GM19372 (cell line): Measurements from ENCODE around the gene TRPM2.
A peak's percentile ranks its signal among the peaks of the same experiment; 100 is the strongest.
"Not testable (repeated sequence)": the region's sequence is repeated elsewhere in the genome, so short reads cannot be mapped to it uniquely, and the experiment has no call there.

ENCODE experiments used
- ATAC-seq: cut with Tn5 transposase; IDR thresholded peaks from one replicate; pipeline ENCODE4 v1.9.1; 2021; ENCODE audit warnings: mild to moderate bottlenecking, low read depth, moderate library complexity; ENCODE audit not compliant: unreplicated experiment

The TRPM2 gene

GRCh38 chr21:44333509-44334328 lies 19.7 kb upstream of the TRPM2 start:
- no peak for ATAC-seq

- ATAC-seq = no peak
These were observed 18.9 kb upstream of the TRPM2 start for GRCh38 chr21:44334329-44335030.

- ATAC-seq = no peak
These were observed 18.0 kb upstream of the TRPM2 start for GRCh38 chr21:44335266-44336059.

DNA sequence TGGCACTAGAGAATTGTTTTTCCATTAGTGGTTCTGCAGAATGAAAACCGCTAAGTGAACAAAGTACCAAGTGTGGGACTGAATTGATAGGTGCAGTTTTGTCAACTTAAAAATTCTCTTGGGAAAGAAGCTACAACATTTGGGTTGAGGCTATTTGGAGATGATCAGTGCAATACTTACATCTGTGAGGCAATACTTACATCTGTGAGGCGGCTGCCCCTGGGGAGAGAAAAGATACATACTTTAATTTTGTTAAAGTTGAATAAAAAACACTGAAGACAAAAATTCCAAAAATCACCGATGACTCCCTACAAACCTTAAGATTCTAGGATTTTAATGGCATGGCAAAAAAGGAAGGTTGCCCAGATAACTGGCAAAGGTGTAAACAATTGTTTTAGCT lies 16.0 kb upstream of the TRPM2 start:
- ATAC-seq = no peak

DNA sequence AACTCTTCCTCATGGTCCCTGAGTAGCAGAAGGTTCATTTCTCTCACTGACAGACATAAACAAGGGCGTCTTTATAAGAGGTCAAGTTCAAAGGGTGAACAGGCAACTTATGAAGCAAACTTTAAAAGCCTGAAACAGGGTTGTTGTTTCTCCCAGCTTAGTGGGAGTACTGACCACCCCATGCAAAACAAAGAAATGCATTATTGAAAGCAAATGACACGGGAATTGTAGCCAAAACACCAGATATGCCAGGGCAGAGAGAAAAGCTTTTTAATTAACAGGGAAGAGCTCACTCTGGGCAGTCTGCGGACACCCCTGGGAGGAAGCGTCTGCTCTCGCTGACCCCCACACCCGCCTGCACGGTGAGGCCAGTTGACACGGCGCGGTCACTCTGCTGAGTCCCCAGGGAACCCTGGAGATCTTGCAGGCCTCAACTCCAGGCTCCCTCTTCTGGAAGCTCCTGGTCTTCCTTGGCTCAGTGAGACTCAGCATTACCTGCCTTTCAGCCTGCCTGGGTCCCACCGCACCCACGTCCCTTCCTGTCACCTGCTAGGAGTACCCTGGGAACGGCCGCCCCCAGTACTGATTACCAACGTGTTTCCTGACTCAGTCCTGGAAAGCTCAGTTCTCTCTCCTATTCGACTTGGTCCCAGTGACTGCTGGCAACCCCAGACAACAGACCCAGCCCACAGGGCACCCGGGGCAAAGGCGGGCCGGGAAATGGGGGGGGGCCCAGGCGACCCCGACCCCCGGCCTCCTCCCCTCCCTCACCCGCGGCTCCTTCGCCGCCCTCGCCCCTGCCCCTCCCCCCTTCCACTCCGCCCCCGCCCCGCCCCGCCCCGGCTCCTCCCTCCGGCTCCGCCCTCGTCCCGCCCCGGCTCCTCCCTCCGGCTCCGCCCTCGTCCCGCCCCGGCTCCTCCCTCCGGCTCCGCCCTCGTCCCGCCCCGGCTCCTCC lies 15.2 kb upstream of the TRPM2 start:
- no peak for ATAC-seq

- peak; percentile 90 for ATAC-seq
These were observed 14.2 kb upstream of the TRPM2 start, which contains the start of gene CFAP410 for GRCh38 chr21:44338971-44339910. Gene CFAP410 (minus strand): TSS chr21:44339390. CDS start chr21:44339194, 196 bp downstream.

DNA sequence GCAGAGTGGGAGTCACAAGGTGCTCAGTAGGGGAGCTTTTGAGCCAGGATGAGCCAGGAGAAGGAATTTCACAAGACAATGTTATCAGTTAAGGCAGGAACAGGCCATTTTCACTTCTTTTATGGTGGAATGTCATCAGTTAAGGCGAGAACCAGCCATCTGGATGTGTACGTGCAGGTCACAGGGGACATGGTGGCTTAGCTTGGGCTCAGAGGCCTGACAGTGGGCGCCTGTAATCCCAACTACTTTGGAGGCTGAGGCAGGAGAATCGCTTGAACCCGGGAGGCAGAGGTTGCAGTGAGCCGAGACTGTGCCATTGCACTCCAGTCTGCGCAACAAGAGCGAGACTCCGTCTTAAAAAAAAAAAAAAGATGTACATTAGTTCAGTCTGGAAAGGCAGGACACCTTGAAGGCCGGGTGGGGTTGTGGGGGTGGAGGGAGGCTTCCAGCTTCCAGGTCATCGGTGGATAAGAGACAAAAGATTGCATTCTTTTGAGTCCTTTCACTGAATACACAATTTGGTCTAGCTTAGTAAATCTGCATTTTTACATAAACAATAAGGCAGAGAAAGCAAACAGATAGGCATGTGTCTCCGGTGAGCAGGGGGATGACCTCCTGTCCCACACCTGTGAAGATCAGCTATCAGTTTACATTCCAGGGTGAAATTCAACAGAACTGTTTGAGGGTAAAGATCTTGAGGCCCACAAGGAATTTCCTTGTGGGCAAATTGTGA lies 11.5 kb upstream of the TRPM2 start:
- ATAC-seq = not testable (repeated sequence)

DNA sequence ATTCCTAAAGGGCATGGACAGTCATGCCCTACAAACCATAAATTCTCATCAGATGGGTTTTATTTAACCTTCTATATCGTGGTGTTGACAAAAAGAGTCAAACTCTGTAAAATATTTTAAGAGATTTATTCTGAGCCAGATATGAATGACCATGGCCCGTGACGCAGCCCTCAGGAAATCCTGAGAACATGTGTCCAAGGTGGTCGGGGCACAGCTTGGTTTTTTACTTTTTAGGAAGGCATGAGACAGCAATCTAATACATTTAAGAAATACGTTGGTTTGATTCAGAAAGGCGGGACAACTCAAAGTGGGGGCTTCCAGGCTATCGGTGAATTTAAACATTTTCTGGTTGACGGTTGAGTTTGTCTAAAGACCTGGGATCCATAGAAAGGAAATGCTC lies 10.4 kb upstream of the TRPM2 start:
- ATAC-seq = not testable (repeated sequence)

GRCh38 chr21:44344541-44345183 lies 8.8 kb upstream of the TRPM2 start:
- no peak for ATAC-seq

DNA sequence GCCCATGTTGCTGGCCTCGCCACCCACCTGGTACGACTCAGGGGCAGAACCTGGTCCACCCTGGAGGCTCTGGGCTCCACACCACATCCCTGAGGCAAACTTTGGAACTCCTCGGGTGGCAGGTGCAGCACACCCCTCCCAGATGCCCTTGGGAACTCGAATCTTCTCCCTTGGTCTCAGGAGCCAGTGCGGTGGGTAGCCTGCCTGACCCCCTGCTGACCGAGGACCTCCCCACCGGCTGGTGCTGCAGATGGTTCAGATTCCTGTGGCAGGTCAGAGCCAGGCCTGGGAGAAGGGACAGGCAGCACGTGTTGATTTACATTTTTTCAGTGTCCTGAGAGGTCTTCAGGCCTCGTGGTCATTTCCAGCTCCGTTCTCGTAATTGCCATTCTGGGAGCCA lies 7.9 kb upstream of the TRPM2 start:
- no peak for ATAC-seq

DNA sequence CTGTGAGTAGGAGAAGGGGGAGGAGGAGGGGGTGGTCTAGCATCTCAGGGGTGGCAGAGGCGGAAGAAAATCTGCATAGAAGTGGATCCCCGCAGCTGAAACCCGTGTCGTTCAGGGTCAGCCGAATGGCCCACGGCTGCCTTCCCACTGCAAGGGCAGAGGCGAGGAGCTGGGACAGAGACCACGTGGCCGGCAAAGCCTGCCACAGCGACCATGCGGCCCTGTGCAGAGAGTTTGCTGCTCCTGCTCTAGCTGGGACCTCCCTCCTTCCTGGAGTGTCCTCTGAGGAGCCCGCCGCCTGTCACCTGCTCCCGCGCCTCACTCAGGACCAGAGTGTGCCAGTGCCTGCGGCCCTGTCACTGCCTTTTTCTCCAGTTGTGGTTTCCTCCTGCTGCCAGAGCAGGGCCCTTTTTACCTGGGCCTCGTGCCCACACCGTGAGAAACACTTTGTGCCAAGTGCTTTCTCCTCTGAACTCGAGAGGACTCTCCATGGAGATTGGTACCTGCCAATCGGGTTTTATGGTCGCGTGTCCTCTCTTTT lies 5.4 kb upstream of the TRPM2 start:
- no peak for ATAC-seq

GRCh38 chr21:44348861-44349260 lies 4.6 kb upstream of the TRPM2 start:
- no peak for ATAC-seq

DNA sequence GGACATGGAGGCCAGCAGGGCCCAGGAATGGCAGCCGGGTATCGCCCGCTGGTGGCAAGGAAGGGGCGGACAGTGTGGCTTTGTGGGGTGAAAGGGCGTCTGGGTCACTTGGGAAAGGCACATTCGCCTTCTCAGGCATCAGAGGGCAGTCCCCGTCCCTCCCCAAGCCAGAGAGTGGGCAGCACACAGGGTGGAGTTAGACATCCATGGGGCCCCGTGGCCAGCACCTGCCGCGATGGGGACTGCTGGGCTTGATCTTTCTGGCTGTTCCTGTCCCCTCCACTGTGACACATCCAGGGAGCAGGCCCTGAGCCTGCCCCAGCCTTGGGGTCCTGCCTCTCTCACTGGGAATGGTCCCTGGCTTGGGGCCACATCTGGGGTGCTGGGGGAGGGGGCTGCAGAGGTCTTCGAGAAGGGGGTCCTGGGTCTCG lies 4.0 kb upstream of the TRPM2 start:
- ATAC-seq = no peak

DNA sequence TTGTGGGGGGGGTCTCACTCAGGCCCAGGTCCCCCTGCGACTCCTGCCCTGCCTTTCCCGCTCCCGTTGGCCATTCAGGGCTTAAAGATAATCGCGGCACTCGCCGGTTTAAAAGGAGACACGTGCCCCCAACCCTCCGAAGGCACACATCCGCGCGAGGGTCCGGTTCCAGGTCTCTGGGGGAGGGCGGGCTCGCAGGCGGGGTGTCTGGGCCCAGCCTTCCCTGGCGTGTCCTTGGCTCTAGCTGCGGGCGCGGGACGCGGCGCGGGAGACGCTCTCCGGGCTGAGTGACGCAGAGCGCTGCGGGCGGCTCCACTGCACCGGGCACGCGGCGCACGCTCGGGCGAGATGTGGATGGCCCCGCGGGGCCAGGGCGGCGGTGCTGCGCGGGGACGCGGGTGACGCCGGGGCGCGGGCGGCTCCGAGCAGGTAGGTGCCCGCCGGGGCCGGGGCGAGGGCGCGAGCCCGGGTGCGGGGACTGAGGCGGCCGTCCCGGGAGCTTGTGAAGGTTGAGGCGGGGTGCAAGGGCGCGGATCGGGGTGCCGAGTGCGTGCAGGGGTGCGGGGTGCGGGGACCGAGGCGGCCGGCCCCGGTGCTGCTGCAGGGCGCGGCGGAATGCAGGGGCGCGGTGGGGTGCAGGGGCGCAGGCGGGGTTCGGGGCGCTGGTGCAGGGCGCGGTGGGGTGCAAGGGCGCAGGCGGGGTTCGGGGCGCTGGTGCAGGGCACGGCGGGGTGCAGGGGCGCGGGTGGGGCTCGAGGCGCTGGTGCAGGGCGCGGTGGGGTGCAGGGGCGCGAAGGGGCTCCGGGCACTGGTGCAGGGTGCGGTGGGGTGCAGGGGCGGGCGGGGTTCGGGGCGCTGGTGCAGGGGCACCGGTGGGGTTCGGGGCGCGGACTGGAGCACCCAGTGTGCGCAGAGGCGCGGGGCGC lies 3.3 kb upstream of the TRPM2 start:
- no peak for ATAC-seq

DNA sequence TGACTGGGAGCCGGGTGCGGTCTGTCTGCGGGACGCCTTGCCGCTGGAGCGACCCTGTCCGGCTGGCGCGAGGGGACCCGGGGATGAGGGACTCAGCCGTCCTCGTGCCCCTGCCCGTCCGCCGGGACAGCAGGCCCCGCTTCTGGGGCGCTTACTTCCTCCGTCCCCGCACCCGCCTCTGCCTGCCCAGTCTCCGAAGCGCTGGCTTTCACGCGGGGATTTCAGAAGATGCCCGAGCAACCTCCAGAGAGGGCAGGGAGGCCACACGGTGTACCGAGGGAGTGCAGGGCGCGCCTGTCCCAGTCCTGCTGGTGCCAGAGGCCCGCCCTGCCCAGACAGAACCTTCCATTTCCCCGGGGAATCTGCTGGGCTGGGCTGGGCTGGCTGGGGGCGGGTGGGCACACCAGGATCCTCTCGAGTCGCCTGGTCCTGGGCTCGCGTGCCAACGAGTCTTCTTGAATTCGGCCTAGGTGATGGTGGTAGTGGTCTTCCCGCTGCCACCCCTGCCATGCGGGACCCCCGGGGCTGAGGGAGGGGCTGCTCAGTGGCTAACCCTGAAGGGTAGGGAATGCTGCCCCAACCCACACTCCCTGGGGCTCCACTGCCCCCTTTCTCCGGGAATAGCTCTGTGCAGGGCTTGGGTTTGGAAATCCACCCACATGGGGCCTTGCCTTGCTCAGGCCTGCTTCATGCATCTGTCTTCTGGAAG lies 2.5 kb upstream of the TRPM2 start:
- ATAC-seq = no peak
